GM18858 (cell line): ENCODE data around the gene SRCAP.

Experiments used
- ATAC-seq: cut with Tn5 transposase; IDR thresholded peaks from one replicate; pipeline ENCODE4 v1.9.1; 2021; ENCODE audit not compliant: unreplicated experiment

SRCAP gene

GRCh38 chr16:30787613-30788378 lies 88.8 kb downstream of the SRCAP start:
- ATAC-seq, result no peak
